HCT116 (cell line): Measurements from ENCODE around the gene UMAD1. TPM values are rescaled to one million over a fixed set of nuclear protein-coding genes. Genes with fewer than 3 reads are reported as not detected.

Experiments
- ATAC-seq: fragments of 200-7000 bp; cut with Tn5 transposase; 2 replicates; pipeline ENCODE4 v1.9.1; 2020; ENCODE audit warnings: mild to moderate bottlenecking, moderate library complexity
- BruUV-seq: library from RNA; stranded (reverse); fragments of 400-500 nt; replicated peaks from 2 replicates; lab custom pipeline; 2021; lab: Mats Ljungman, UMichigan
- CTCF ChIA-PET: fragments of 300-600 bp; sonication (Branson Sonifier 250); formaldehyde crosslinking; loops from one replicate; lab custom pipeline; 2021; ENCODE audit warnings: antibody characterized with exemption; lab: Charles Lee
- POLR2A ChIA-PET: fragments of 300-600, 350-600 bp; sonication (Branson Sonifier 250); formaldehyde crosslinking; loops from one replicate; lab custom pipeline; 2021; ENCODE audit warnings: antibody characterized with exemption; lab: Charles Lee
- RAD21 ChIA-PET, 2 experiments: fragments of 300-600 bp; sonication (Branson Sonifier 250); formaldehyde crosslinking; loops; one replicate each; lab custom pipeline; 2023; ENCODE audit warnings: low total read pairs in 2 of 2; ENCODE audit not compliant: uncharacterized antibody in 2 of 2, unreplicated experiment in 2 of 2, low non-redundant PET in 1 of 2; lab: Charles Lee
- DNase-seq: peaks from one replicate; pipeline ENCODE4 v3.0.0-alpha.2; 2010; ENCODE audit warnings: low read depth, low spot score
- H2AFZ ChIP-seq: fragments of 200-600 bp; shearing (Covaris generic), sonication (generic); 2 replicates; pipeline ENCODE4 v1.6.1; 2017; ENCODE audit warnings: low read depth, mixed run types, mixed read lengths, antibody characterized with exemption, low read length; ENCODE audit not compliant: poor library complexity, severe bottlenecking
- H3K27ac ChIP-seq: 2 replicates; pipeline ENCODE4 v1.5.1; 2012; ENCODE audit warnings: low read depth, low read length
- H3K27me3 ChIP-seq: fragments of 200-600 bp; sonication (generic); 2 replicates; pipeline ENCODE4 v1.6.1; 2016; ENCODE audit warnings: mixed run types, low read length, mixed read lengths; ENCODE audit not compliant: insufficient read depth
- H3K36me3 ChIP-seq, 2 experiments: fragments of 200-500 bp in 1 of 2; fragments of 200-600 bp in 1 of 2; sonication (Bioruptor generic) in 1 of 2; sonication (generic) in 1 of 2; 2 replicates each; pipeline versions ENCODE4 v1.5.1 to v1.6.1; 2014 to 2016; ENCODE audit warnings: low read length in 2 of 2, inconsistent platforms in 1 of 2, mixed read lengths in 1 of 2, mixed run types in 1 of 2; ENCODE audit not compliant: insufficient read depth in 2 of 2, control insufficient read depth in 1 of 2
- H3K4me1 ChIP-seq, 2 experiments: fragments of 200-600 bp in 1 of 2; sonication (generic) in 1 of 2; 2 replicates each; pipeline versions ENCODE4 v1.5.1 to v1.6.1; 2012 to 2017; ENCODE audit warnings: low read length in 2 of 2, inconsistent platforms in 1 of 2, mild to moderate bottlenecking in 1 of 2, mixed read lengths in 1 of 2, mixed run types in 1 of 2, moderate library complexity in 1 of 2; ENCODE audit not compliant: insufficient read depth in 2 of 2, control insufficient read depth in 1 of 2
- H3K4me2 ChIP-seq: fragments of 200-600 bp; sonication (generic); 2 replicates; pipeline ENCODE4 v1.6.1; 2017; ENCODE audit warnings: mixed run types, low read length, mixed read lengths
- H3K4me3 ChIP-seq, 2 experiments: fragments of 200-600 bp in 1 of 2; sonication (generic) in 1 of 2; replicated peaks in 1 of 2; 2 replicates each; pipeline ENCODE4 v1.5.1; 2011 to 2016; ENCODE audit warnings: low read length in 2 of 2, control low read depth in 1 of 2, low read depth in 1 of 2, mild to moderate bottlenecking in 1 of 2, mixed read lengths in 1 of 2, mixed run types in 1 of 2
- H3K79me2 ChIP-seq: fragments of 200-600 bp; sonication (generic); 2 replicates; pipeline ENCODE4 v1.6.1; 2017; ENCODE audit warnings: mild to moderate bottlenecking, mixed run types, low read length, moderate library complexity, mixed read lengths; ENCODE audit not compliant: insufficient read depth
- H3K9ac ChIP-seq: fragments of 200-600 bp; sonication (generic); 2 replicates; pipeline ENCODE4 v1.6.1; 2016; ENCODE audit warnings: low read length, mixed read lengths
- H3K9me2 ChIP-seq: fragments of 200-600 bp; sonication (generic), shearing (Covaris generic); 2 replicates; pipeline ENCODE4 v1.6.1; 2017; ENCODE audit warnings: mixed run types, mild to moderate bottlenecking, moderate library complexity; ENCODE audit not compliant: insufficient read depth
- H3K9me3 ChIP-seq, 2 experiments: fragments of 200-500 bp in 1 of 2; fragments of 200-600 bp in 1 of 2; sonication (Bioruptor generic) in 1 of 2; sonication (generic) in 1 of 2; 2 replicates each; pipeline ENCODE4 v1.6.1; 2014 to 2017; ENCODE audit warnings: low read length in 2 of 2, mixed read lengths in 2 of 2, inconsistent platforms in 1 of 2, low read depth in 1 of 2, mild to moderate bottlenecking in 1 of 2, mixed run types in 1 of 2, moderate library complexity in 1 of 2; ENCODE audit not compliant: control insufficient read depth in 1 of 2, insufficient read depth in 1 of 2
- H4K20me1 ChIP-seq: fragments of 200-600 bp; sonication (generic), shearing (Covaris generic); 2 replicates; pipeline ENCODE4 v1.6.1; 2017; ENCODE audit warnings: mixed run types, mild to moderate bottlenecking, moderate library complexity; ENCODE audit not compliant: insufficient read depth
- CBX3 ChIP-seq: IDR thresholded peaks from 2 replicates; pipeline ENCODE4 v1.6.1; 2012; ENCODE audit warnings: low read depth
- CEBPB ChIP-seq: IDR thresholded peaks from 2 replicates; pipeline ENCODE4 v1.6.1; 2012; ENCODE audit warnings: low read depth
- EGR1 ChIP-seq: IDR thresholded peaks from 2 replicates; pipeline ENCODE4 v1.6.1; 2012; ENCODE audit warnings: low read depth
- EZH2phosphoT487 ChIP-seq: fragments of 200-600 bp; IDR thresholded peaks from 2 replicates; pipeline ENCODE4 v1.6.1; 2018; ENCODE audit warnings: antibody characterized with exemption, borderline replicate concordance
- FOSL1 ChIP-seq: IDR thresholded peaks from 2 replicates; pipeline ENCODE4 v1.6.1; 2012; ENCODE audit warnings: low read depth
- JUND ChIP-seq: IDR thresholded peaks from 2 replicates; pipeline ENCODE4 v1.6.1; 2012
- MAX ChIP-seq: IDR thresholded peaks from 2 replicates; pipeline ENCODE4 v1.6.1; 2012
- POLR2AphosphoS5 ChIP-seq: IDR thresholded peaks from 2 replicates; pipeline ENCODE4 v1.6.1; 2011; ENCODE audit warnings: mild to moderate bottlenecking, low read depth, low read length, moderate library complexity
- RAD21 ChIP-seq: IDR thresholded peaks from 2 replicates; pipeline ENCODE4 v1.6.1; 2012; ENCODE audit warnings: low read depth, mild to moderate bottlenecking
- REST ChIP-seq: IDR thresholded peaks from 2 replicates; pipeline ENCODE4 v1.6.1; 2012; ENCODE audit warnings: low read depth
- SIN3A ChIP-seq: IDR thresholded peaks from 2 replicates; pipeline ENCODE4 v1.6.1; 2012; ENCODE audit warnings: low read depth
- SP1 ChIP-seq: IDR thresholded peaks from 2 replicates; pipeline ENCODE4 v1.6.1; 2012; ENCODE audit warnings: low read depth
- SRF ChIP-seq: IDR thresholded peaks from 2 replicates; pipeline ENCODE4 v1.6.1; 2012; ENCODE audit warnings: low read depth
- TCF7L2 ChIP-seq: IDR thresholded peaks from 2 replicates; pipeline ENCODE4 v1.7.0; 2011; ENCODE audit warnings: borderline replicate concordance, inconsistent platforms; ENCODE audit not compliant: insufficient read depth, insufficient read length; ENCODE audit errors: extremely low read depth
- YY1 ChIP-seq: IDR thresholded peaks from 2 replicates; pipeline ENCODE4 v1.6.1; 2011; ENCODE audit warnings: low read length, low read depth, moderate library complexity, mild to moderate bottlenecking; ENCODE audit not compliant: insufficient replicate concordance; ENCODE audit errors: extremely low read depth
- ZFX ChIP-seq: fragments of 450-650 bp; IDR thresholded peaks from 2 replicates; pipeline ENCODE4 v1.6.1; 2017
- ZNF274 ChIP-seq: fragments of 200-500 bp; sonication (Bioruptor generic); IDR thresholded peaks from 2 replicates; pipeline ENCODE4 v1.6.1; 2014; ENCODE audit warnings: mild to moderate bottlenecking, low read depth, low read length, inconsistent platforms
- intact Hi-C: fragments of 100-400 bp; cut with micrococcal nuclease; formaldehyde crosslinking; loops from 2 replicates; pipeline ENCODE4 v1.10.0; 2022
- total RNA-seq: library from RNA; stranded (reverse); gene quantifications from one replicate; pipeline ENCODE4 v1.2.1, GENCODE V29; 2021; ENCODE audit not compliant: unreplicated experiment
- TF ChIP-seq, protein P1 (sequence below): IDR thresholded peaks from 2 replicates; pipeline ENCODE4 v1.6.1; 2012
- TF ChIP-seq, protein P2 (sequence below): IDR thresholded peaks from 2 replicates; pipeline ENCODE4 v1.6.1; 2011; ENCODE audit warnings: mild to moderate bottlenecking, low read length, moderate library complexity; ENCODE audit not compliant: insufficient replicate concordance; ENCODE audit errors: extremely low read depth
- TF ChIP-seq, protein P3 (sequence below), 3 experiments: fragments of 200-600 bp in 1 of 3; sonication (generic) in 1 of 3; IDR thresholded peaks in 2 of 3; conservative IDR thresholded peaks in 1 of 3; 2 replicates each; pipeline ENCODE4 v1.5.1; 2012 to 2017; ENCODE audit warnings: low read depth in 2 of 3, low read length in 2 of 3, antibody characterized with exemption in 1 of 3, borderline replicate concordance in 1 of 3, control low read depth in 1 of 3, mild to moderate bottlenecking in 1 of 3, mixed read lengths in 1 of 3, mixed run types in 1 of 3, moderate library complexity in 1 of 3; ENCODE audit not compliant: insufficient read depth in 1 of 3

The UMAD1 gene
- total RNA-seq, 1 experiment from 2014 or later: 12.7 TPM

DNA sequence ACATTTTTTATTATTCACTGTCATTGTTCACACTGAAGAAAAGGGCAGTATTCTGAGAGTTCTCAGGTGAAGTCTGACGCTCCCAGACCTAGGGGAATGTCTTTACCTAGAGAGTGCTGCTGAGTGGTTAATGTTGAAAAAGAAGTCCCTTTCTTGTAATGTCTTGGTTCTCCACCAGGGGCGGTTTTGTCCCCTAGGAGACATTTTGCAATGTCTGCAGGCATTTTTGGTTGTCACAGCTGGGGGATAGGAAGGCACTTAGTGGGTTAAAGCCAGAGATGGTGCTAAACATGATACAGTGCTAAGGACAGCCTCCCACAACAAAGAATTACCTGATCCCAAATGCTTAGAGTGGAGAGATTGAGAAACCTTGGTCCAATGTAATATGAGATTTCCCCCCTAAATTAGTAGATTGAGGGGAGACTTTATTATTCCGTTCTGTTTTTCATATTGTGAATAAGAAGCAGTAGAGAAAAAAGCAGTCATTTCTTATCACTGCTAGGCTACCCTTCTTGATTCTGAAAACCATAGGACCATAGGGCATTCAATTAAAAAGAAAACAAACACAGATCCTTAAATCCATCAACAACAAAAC is 13.1 kb downstream of the UMAD1 start:
- Histone ChIP-seq H3K27me3 (no peaks in the 10 kb centered on the region), H3K36me3 (no peaks in the 10 kb centered on the region), H4K20me1 (no peaks in the 10 kb centered on the region), H3K27ac (no peak overlapping the region), H2AFZ (no peak overlapping the region), H3K79me2 (no peaks in the 10 kb centered on the region; the same call in 1 of the 2 replicates), H3K4me3 (no peak overlapping the region), H3K4me1 (no peaks in the 10 kb centered on the region), H3K9ac (no peak overlapping the region), H3K9me3 (no peaks in the 10 kb centered on the region), H3K9me2 (no peaks in the 10 kb centered on the region), H3K4me2 (no peak overlapping the region)
- CTCF ChIA-PET: no interaction called here
- BruUV-seq: no TSS peak
- ATAC-seq (peak; percentile 71), DNase-seq (peak; percentile 28)
- RAD21 ChIA-PET: no interaction called here
- POLR2A ChIA-PET: no interaction called here
- intact Hi-C loops: no loop called here
- TF ChIP-seq SRF (no peak), TCF7L2 (no peak), YY1 (peak; percentile 46), SP1 (no peak), EZH2phosphoT487 (no peak), SIN3A (no peak), EGR1 (no peak), REST (no peak), MAX (no peak), JUND (no peak), ZNF274 (no peak), CBX3 (0 out of 2 replicates have a peak, but pooled peaks have one; percentile 35), ZFX (no peak), FOSL1 (no peak), POLR2AphosphoS5 (no peak), RAD21 (peak; percentile 26; the same call in 1 of the 2 replicates), CEBPB (peak; percentile 37; the same call in 1 of the 2 replicates)
- TF ChIP-seq, protein P1, sequence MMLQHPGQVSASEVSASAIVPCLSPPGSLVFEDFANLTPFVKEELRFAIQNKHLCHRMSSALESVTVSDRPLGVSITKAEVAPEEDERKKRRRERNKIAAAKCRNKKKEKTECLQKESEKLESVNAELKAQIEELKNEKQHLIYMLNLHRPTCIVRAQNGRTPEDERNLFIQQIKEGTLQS: no peak
- TF ChIP-seq, protein P2, sequence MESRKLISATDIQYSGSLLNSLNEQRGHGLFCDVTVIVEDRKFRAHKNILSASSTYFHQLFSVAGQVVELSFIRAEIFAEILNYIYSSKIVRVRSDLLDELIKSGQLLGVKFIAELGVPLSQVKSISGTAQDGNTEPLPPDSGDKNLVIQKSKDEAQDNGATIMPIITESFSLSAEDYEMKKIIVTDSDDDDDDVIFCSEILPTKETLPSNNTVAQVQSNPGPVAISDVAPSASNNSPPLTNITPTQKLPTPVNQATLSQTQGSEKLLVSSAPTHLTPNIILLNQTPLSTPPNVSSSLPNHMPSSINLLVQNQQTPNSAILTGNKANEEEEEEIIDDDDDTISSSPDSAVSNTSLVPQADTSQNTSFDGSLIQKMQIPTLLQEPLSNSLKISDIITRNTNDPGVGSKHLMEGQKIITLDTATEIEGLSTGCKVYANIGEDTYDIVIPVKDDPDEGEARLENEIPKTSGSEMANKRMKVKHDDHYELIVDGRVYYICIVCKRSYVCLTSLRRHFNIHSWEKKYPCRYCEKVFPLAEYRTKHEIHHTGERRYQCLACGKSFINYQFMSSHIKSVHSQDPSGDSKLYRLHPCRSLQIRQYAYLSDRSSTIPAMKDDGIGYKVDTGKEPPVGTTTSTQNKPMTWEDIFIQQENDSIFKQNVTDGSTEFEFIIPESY: no peak
- TF ChIP-seq, protein P3, sequence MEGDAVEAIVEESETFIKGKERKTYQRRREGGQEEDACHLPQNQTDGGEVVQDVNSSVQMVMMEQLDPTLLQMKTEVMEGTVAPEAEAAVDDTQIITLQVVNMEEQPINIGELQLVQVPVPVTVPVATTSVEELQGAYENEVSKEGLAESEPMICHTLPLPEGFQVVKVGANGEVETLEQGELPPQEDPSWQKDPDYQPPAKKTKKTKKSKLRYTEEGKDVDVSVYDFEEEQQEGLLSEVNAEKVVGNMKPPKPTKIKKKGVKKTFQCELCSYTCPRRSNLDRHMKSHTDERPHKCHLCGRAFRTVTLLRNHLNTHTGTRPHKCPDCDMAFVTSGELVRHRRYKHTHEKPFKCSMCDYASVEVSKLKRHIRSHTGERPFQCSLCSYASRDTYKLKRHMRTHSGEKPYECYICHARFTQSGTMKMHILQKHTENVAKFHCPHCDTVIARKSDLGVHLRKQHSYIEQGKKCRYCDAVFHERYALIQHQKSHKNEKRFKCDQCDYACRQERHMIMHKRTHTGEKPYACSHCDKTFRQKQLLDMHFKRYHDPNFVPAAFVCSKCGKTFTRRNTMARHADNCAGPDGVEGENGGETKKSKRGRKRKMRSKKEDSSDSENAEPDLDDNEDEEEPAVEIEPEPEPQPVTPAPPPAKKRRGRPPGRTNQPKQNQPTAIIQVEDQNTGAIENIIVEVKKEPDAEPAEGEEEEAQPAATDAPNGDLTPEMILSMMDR (IDR thresholded peaks at IDR 0.05 in 2 of 3, conservative IDR thresholded peaks at IDR 0.05 in 1 of 3; ENCODE audit: borderline replicate concordance in 1 of 3, insufficient read depth in 1 of 3, low read depth in 2 of 3, low read length in 2 of 3): peak; percentile 20 to 80 (median 76); a peak in 5 of 6 replicates
